Activated CD4-positive, alpha-beta T cell treated with anti-CD3 and anti-CD28 coated beads, Interleukin-2, amount 50 U/mL, for 48 hours (primary cell): ENCODE measurements around the gene AGAP1.

Source experiments
- DNase-seq, 2 experiments: peaks; one replicate each; pipeline ENCODE4 v3.0.0-alpha.2; 2020

The AGAP1 gene

DNA sequence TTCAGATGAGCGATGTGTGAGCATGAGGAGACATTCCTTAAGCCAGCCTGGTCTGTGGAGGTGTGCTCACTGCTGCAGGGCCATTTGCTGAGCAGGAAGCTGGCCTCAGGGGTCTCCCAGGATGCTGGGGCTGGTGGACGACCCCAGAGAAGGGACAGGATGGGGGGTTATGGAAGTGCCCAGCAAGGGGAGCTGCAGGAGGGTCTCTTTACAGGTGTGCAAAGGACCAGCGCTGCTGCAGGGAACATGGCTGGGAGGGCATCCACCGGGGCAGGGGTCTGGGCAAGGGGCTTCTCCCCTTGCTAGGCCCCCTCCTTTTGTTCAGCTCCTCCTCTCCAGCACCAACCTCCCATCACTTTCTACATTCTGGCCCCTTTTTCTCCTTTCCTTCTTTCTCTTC, 489.2 kb downstream of the AGAP1 start:
- no peak for DNase-seq

DNA sequence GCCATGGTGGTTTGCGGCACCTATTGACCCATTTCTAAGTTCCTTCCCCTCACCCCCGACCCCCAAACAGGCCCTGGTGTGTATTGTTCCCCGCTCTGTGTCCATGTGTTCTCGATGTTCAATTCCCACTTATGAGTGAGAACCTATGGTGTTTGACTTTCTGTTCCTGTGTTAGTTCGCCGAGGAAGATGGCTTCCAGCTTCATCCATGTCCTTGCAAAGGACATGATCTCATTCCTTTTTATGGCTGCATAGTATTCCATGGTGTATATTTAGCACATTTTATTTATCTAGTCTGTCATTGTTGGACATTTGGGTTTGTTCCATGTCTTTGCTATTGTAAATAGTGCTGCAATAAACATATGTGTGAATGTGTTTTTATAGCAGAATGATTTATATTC, 490.7 kb downstream of the AGAP1 start:
- no peak for DNase-seq

DNA sequence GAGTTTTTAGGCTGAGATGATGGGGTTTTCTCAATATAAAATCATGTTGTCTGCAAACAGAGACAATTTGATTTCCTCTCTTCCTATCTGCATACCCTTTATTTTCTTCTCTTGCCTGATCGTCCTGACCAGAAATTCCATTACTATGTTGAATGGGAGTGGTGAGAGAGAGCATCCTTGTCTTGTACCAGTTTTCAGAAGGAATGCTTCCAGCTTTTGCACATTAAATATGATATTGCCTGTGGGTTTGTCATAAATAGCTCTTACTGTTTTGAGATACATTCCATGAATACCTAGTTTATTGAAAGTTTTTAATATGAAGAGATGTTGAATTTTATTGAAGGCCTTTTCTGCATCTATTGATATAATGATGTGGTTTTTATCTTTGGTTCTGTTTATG, 492.5 kb downstream of the AGAP1 start:
- no peak for DNase-seq

DNA sequence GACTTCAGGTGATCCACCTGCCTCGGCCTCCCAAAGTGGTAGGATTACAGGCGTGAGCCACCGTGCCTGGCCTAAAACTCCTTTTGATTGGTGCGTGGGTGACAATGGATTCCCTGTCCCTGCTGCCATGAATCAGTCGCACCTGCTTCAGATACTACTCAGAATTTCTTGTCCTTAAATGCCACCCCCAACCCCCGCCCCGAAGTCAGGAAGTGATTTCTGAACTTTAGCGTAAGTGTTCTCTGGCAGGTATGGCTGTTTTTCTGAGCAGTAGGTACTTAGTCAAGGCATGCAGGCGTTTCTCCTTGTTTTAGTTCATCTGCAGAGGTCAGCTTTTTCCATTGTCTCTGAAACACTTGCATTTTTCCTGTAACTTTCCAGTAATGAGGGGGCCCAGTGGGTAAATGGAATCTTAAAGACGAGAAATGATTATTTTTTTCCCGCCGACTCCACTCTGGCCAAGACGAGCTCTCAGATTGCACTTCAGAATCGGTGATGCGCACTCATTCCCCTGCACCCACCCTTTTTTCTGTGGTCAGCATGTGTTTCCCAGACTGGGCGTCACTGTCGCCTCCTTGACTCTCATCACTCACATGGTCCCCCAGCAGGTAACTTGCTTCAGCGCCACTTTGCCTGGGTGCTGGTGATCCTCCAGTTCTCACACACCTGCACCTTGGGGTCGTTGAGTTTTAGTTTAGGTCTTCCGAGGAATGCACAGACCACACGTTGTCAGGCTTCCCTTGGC, 494.6 kb downstream of the AGAP1 start:
- DNase-seq, result no peak

DNA sequence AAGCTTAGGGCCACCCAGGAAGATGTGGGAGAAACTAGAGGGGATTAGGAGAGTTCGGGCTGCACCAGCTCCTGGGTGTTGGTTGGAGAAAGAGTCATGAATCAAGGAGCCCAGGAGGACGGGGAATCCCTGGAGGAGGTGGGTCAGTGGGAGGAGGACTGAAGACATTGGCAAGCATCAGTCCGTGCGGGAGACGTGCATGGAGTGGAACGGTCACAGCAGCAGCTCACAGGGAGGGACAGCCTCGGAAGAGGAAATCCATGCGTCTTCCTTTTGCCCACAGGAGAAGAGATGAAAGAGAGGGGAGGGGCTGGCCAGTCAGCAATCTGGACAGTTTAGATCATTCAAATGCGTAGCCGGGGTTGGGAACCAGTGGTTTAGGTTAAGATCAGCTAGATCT, 495.7 kb downstream of the AGAP1 start:
- no peak for DNase-seq

DNA sequence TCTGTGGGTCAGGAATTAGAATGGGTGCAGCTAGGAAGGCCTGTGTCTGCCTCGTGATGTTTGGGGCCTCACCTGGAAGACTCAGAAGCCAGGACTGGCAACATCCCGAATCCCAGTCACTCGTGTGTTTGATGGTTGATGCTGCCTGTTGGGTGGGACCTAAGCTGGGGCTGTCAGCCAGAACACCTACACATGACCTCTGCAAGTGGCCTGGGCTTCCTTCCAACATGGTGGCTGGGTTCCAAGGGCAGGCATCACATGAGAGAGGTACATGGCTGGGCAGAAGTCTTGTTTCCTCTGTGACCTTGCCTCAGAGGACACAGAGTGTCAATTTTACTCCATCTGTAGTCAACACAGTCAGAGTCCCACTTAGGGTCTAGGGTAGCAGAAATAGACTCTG, 496.5 kb downstream of the AGAP1 start:
- DNase-seq, result no peak

DNA sequence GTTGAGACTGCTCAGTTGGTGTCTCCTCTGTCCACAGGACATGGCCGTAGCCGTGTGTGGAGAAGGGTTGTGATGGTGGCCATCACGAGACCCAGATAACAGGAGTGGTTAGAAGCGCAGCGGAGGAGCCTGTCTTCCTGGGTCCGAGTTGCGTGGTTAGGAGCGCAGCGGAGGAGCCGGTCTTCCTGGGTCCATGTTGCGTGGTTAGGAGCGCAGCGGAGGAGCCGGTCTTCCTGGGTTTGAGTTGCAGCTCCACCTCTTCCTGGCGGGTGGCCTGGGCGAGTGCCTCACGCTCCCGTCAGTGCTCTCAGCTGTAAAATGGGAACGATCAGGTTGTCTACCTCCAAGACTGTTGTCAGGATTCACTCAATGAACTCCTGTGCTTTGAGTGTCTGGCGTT, 498.2 kb downstream of the AGAP1 start:
- DNase-seq, result no peak

DNA sequence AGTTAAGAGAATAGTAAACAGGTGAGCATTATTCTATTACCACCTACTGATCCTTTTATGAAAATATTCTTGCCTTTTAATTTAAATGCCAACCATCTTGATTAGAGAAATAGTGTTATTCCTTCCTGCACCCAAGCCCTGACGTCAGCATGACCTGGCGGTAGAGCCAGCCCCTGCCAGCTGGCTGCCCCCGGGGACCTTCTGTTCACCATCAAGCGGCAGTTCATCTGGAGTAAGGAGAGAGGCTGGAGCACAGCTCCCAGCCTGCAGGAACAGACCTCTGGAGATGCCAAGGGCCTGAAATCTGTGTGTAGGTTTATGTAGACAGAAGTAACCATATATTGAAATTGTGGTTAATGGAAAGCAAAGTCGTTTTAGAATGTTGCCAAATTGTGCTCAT, 502.6 kb downstream of the AGAP1 start:
- DNase-seq, result no peak

DNA sequence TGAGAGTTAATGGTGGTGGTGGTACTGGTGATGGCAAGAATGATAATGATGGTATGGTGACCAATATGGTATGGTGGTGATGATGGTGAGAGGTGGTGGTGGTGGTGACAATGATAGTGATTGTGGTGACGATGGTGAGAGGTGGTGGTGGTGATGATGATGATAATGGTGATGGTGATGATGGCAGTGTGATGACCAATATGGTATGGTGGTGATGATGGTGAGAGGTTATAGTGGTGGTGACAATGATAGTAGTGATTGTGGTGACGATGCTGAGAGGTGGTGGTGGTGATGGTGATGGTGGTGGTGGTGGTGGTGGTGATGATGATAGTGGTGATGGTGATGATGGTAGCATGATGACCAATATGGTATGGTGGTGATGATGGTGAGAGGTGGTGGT, 505.2 kb downstream of the AGAP1 start:
- DNase-seq, result no peak

DNA sequence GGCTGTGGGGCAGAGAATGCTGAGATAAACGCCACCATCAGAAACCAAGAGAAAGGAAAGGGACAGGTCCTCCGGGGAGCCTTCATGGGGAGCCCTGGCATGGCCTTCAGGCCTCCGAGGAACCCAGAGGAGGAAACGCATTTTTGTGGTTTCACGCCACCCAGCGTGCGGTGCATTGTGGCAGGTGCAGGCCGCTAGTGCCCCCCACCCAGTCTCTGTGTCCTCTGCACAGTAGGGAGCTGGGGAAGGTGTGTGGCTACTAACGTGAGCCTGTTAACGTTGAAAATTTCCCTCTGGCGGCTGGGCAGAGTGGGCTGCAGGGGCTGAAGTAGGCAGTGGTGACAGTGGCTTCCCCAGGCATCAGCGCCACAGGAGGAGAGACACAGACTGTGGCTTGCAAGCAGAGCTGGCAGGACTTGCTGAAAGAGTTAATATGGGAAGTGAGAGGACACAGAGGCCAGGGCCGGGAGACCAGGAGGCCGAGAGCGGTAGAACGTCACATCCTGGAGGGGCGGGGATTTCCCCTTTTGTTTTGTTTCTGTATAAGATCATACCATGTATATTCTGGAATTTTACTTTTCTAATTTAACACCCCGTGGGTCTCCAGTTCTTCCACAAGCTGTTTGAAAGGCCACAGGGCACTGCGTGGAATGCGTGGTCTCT, 507.5 kb downstream of the AGAP1 start:
- DNase-seq, result no peak

DNA sequence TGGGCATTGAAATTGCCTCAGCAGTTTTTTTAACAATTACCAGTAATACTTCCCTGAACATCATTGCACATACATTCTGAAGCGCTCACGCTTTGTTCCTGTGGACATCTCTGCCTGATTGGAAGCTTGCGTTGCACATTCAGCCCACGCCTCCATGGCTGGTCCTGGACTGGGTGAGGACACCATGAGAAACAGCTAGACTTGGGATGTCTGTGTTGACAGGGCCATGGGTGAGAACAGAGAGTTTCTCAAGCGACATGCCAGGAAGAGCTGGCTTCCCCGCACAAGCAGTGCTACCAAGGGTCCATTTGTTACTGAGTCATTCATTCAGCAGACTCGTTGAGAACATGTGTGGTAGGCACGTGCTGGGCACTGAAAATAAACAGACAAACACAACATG, 508.0 kb downstream of the AGAP1 start:
- DNase-seq, result no peak

DNA sequence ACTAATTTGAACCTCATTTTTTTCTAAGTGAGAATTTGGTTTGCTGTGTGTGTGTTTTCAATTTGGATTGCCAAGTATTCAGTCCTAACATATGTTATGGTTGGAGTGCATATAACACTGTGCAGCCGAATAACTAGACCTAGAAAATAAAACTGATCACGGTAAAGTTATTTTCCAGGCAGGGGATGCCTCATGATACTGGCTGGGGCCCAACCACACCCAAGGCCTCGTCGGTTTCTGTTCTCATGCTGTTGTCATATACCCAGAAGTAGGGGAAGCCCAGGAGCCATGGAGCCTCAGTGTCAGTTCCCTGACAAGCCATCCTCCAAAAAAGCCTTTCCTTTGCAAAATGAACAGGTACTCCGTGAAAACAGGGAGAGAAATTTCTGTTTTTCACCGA, 514.2 kb downstream of the AGAP1 start:
- DNase-seq, result no peak

DNA sequence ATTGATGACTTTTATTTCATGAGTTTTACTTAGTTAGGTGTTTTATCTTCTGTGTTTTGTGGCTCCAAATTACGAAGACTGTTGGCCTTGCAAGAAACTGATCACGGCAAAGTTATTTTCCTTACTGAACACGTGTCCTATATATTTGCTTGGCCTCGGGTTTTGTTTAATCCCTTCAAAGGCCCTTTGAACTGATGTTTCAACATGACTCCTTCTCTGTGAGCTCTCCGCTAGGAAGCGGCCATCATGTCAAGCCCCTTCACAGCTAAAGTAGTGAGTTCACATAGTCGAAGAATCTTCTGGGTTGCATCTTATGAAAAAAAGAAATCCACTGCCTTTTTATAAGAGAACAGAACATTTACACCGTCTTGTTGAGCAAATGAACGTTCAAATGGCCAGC, 515.0 kb downstream of the AGAP1 start:
- no peak for DNase-seq

DNA sequence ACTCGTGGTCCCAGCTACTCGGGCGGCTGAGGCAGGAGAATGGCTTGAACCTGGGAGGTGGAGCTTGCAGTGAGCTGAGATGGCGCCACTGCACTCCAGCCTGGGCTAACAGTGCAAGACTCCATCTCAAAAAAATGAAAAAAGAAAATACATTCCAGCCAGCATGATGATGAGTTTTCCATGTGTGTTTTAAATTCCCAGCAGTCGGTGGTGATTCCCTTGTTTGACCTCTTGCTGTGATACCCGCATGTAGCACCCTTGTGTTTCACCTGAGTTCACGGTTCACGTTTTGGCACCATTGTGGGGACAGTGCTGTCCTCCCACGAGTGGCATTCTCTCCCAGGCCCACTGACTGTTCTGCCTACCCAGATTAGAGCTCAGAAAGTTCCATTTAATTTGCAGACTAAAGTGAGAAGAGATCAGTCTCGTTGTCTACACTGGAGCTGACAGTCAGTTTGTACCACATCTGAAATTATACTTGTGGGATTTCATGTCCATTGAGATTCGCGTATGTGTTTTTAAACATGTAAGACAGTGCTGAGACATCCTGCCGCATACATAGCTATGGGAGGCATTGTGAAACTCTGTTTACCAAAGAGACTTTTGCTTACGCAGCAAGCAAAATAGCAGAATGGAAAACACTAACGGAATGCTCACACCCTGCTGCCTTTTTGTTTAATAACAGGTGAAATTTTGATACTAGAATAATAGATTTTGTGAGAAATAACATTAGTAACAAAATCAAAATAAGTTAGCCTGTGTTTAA, 517.3 kb downstream of the AGAP1 start:
- DNase-seq, result no peak

DNA sequence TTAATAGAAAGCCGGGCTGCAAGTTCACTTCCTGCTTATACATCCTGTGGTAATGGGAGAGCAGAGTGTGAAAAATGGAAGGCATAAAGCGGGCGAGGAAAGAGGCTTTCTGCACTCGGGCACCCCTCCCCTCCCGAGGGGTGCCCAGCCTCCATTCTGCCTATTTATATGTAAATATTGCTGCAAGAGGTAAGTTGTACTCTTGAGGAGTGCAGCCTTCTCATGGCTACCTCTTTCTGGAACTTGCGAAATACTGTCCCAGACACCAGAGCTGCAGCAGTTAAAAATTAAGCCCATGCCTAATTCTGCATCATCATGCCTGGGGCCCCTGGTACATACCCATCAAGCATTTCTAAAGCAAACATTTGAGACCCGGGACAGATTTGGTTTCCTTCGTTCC, 518.3 kb downstream of the AGAP1 start:
- no peak for DNase-seq

DNA sequence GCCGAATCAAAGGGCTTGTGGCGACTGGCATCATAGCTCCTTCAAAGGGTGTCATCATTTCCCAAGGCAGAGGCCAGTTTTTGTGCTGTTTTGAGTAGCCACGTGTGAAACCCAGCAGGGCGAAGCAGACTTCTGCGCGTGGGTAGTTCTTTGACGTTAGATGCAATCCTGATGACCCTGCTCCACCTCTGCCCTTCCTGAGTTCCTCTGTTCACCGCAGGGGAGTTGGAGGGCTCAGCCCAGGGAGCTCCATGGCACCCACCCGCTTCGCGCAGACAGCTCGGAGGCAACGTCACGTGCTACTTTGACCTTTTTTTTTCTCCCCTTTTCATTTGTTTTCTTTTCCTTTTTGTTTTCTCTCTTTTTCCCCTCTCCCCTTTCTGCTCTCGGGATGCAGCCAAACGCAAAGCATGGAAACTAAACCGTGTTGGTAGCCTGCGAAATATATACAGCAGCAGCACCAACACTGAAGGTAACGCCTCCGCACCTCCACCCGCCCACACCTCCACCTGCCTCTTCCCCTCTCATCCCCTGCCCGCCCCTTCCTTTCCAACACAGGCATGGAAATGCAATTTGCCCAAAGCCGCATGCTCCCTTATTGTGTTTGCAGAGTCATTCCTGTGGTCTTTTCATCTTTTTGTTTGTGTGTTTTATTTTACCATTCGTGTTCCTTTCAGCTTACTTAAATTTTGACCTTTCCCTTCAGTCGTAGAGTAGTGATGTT, 520.7 kb downstream of the AGAP1 start:
- DNase-seq, result no peak

DNA sequence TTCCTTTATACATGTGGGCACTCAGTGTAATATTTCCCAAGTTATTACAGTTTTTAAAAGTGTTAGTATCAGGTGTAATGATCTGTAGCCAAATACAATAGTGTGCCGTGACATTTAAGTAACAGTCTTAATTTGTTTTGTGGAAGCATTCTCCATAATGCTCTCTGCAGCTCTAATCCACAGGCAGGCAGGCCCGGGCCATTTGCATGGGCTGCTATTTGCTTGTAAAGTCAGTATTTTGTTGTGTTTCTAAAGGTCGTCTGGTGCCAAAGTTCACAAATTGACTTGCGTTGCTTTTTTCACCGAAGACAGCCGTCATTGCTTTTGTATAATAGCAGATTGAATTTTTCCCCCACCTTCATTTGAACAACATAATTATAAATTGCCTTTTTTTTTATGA, 521.3 kb downstream of the AGAP1 start:
- DNase-seq, result no peak

DNA sequence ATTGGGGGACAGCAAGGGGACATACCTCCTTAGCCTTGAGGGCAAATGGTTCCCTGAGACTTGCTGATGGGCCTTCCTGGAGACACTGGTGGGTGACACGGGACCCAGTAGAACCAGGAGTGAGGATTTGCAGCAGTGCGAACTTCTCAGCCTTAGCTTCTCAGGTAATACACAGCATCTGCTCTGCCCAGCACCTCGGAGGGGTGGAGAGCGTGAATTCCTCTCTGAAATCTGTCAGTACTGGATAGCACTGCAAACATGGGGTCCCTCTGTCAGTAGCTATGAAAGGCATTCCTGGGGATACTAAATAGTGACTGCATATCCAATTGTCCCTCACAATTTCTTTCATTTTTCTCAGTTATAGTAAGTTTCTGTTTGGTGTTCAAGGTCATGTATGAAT, 522.7 kb downstream of the AGAP1 start:
- DNase-seq, result no peak

DNA sequence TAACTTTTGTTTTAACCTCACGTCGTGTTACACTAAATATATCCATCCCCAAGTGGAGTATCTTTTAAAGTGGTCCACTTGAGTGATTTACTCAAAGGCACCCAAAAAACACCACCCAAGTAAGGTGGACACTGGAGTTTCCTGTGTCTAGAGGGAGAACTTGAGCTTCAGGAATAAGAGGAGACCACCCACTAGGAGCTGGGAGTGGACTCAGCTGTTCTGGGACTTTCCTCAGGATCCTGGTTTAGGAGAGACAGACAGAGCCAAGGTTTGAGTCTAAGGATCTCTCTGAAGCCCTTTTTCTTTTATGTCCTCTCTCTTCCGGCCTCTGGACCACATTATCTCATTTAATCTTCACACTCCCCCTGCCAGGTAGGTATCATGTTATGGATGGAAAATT, 523.6 kb downstream of the AGAP1 start:
- no peak for DNase-seq

DNA sequence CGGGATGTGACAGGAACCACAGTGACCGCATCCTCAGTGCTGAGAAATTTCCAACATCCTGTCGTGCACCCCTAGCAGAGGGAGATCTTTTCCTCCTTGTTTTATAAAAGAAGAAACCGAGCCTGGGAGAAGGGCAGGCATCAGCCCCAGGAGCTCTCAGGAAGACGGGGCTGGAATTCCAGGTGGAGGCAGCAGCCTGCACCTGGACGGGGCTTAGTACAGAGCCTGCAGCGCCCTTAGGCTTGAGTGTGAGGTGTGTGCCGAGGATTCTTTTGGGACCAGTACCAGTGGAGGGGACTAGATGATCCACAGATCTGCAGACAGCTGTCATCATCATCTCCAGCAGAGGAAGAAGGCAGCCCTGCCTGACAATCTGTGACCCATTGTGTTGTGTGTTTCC, 525.6 kb downstream of the AGAP1 start:
- DNase-seq, result no peak

DNA sequence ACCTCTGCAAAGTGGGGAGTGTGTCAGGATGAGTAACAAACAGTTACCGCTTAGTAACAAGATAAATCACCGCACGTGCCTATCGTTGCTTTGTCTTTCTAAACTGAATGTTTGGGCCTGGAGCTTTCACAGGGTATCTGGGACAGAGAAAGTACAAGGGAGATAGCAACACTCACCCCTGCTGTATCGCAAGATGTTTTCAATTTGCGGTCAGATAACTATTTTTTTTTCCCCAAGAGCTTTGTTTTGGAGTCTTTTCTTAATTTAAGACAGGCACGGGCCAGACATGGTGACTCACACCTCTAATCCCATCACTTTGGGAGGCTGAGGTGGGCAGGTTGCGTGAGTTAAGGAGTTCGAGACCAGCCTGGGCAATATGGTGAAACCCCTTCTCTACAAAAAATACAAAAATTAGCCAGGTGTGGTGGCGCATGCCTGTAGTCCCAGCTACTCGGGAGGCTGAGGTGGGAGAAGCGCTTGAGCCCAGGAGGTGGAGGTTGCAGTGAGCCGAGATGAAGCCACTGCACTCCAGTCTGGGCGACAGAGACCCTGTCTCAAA, 527.7 kb downstream of the AGAP1 start:
- no peak for DNase-seq

DNA sequence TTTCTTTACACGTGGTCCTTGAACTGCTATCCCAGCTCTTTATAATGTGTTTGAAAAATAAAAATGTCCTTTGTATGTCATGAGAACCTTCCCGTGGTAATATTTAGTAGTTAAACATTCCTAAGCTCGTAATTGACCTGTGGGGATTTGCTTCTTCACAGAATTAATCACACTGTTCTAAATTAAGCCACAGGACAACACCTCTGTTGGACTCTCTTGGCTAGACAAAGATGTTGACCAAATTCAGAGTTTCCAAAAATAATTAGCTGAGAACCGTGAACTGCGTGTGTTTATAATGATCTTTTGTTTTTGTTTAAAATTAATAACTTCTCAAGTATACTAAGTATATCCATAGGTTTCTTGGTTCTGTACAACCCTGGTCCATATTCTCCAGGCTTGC, 528.3 kb downstream of the AGAP1 start:
- no peak for DNase-seq

DNA sequence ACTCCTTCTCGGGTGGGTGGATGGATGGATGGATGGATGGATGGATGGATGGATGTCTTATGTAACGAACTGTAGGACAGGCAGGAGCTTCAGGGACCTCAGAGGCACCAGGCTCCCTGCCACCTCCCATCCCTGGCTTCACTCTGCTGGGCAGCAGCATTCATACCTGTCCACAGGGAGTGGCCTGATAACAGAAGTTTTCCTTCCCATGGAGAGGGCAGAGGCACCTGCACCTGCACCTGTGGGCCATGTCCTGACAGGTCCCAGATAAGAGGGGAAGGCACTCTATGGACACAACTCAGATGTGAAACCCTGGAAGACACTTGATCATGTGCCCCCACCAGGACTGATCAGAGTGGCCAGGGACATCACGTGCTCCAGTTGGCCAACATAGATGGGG, 532.0 kb downstream of the AGAP1 start:
- no peak for DNase-seq
